Adrenal gland (tissue), 12 donors: ENCODE data around the gene XYLT1. TPM values are rescaled to one million over a fixed set of nuclear protein-coding genes. Genes with fewer than 3 reads are reported as not detected.

Experiments
- DNase-seq, 7 donors: peaks; one replicate each; pipeline ENCODE4 v3.0.0-alpha.2; 2019 to 2020
- H3K27ac ChIP-seq, 5 donors: fragments of 200-600 bp; sonication (generic) in 4 of 5; 1 replicate in 3 of 5; 2 replicates in 2 of 5; pipeline versions ENCODE4 v1.5.1 to v1.8.0; 2016 to 2020; ENCODE audit warnings: mild to moderate bottlenecking in 1 of 5
- H3K27me3 ChIP-seq: fragments of 200-600 bp; 2 replicates; pipeline ENCODE4 v1.8.0; 2021
- H3K36me3 ChIP-seq, 2 donors: fragments of 200-600 bp; replicated peaks in 1 of 2; 1 replicate in 1 of 2; 2 replicates in 1 of 2; pipeline versions ENCODE4 v1.5.1 to v1.8.0; 2018 to 2022
- H3K4me1 ChIP-seq, 2 donors: fragments of 200-600 bp; replicated peaks in 1 of 2; 1 replicate in 1 of 2; 2 replicates in 1 of 2; pipeline versions ENCODE4 v1.5.1 to v1.8.0; 2018 to 2021
- H3K4me3 ChIP-seq, 4 donors: fragments of 200-600 bp; sonication (generic) in 3 of 4; one replicate each; pipeline ENCODE4 v1.5.1; 2016 to 2018
- H3K9me3 ChIP-seq, 3 donors: fragments of 200-600 bp; sonication (generic) in 1 of 3; replicated peaks in 1 of 3; 1 replicate in 2 of 3; 2 replicates in 1 of 3; pipeline versions ENCODE4 v1.5.1 to v1.8.0; 2016 to 2021
- POLR2A ChIP-seq, 2 donors: fragments of 450-650 bp; IDR thresholded peaks; one replicate each; pipeline ENCODE4 v1.6.1; 2017; ENCODE audit warnings: antibody characterized with exemption in 2 of 2, mild to moderate bottlenecking in 2 of 2, moderate library complexity in 1 of 2
- WGBS, 4 donors: extraction: QIAGEN DNeasy Blood & Tissue Kit in 2 of 4; methylation state at CpG; one replicate each; pipeline versions ENCODE4 v1.1.5 to v1.1.7; 2013 to 2017; 5-methylcytosine and 5-hydroxymethylcytosine counted together
- intact Hi-C, 2 donors: fragments of 100-400 bp; cut with DNase I; formaldehyde crosslinking; loops; one replicate each; pipeline versions ENCODE4 v1.14.1 to v1.15.0; 2022 to 2023
- polyA plus RNA-seq, 3 donors: library from polyadenylated mRNA; stranded (reverse); fragments of 200-250 nt in 2 of 3; fragments of 350-450 nt in 1 of 3; fragmentation: Illumina TruSeq in 1 of 3; extraction: RNeasy Lipid Tissue Mini Kit (QIAGEN cat#74804) in 1 of 3; gene quantifications; one replicate each; pipeline ENCODE4 v1.2.3, GENCODE V29; 2013 to 2014
- total RNA-seq, 9 donors: library from RNA; depleted of rRNA in 4 of 9; stranded (reverse); fragments of >200 nt in 4 of 9; fragments of 120-200 nt in 1 of 9; fragmentation: NEBNext Ultra II Directional in 1 of 9; extraction: Animal tissue kit (Norgen Biotek cat#: 25700) in 1 of 9; gene quantifications; one replicate each; pipeline versions ENCODE4 v1.1.0 to v1.2.4, GENCODE V29; 2013 to 2023
- TF ChIP-seq, protein P1 (sequence below), 6 experiments: fragments of 450-650 bp in 4 of 6; fragments of 200-600 bp in 2 of 6; sonication (generic) in 1 of 6; IDR thresholded peaks; 1 replicate in 5 of 6; 2 replicates in 1 of 6; pipeline versions ENCODE4 v1.5.1 to v1.8.0; 2016 to 2021; ENCODE audit warnings: antibody characterized with exemption in 6 of 6, mild to moderate bottlenecking in 2 of 6, moderate library complexity in 1 of 6
- donor health status: healthy with polysubstance abuse.
- donor health status: Bipolar disorder and iron deficiency.
- donor health status: DM: yes; HTN: yes; CAD: no.
- donor health status: DM: no; HTN: no; CAD: no.
- donor health status: DM: no; HTN: no; CAD: no.
- donor health status: DM: yes; HTN: yes; CAD: no.

Gene XYLT1
- total and polyA plus RNA-seq, 12 donors, result 1.3 to 67.6 (median 16.8) TPM

DNA sequence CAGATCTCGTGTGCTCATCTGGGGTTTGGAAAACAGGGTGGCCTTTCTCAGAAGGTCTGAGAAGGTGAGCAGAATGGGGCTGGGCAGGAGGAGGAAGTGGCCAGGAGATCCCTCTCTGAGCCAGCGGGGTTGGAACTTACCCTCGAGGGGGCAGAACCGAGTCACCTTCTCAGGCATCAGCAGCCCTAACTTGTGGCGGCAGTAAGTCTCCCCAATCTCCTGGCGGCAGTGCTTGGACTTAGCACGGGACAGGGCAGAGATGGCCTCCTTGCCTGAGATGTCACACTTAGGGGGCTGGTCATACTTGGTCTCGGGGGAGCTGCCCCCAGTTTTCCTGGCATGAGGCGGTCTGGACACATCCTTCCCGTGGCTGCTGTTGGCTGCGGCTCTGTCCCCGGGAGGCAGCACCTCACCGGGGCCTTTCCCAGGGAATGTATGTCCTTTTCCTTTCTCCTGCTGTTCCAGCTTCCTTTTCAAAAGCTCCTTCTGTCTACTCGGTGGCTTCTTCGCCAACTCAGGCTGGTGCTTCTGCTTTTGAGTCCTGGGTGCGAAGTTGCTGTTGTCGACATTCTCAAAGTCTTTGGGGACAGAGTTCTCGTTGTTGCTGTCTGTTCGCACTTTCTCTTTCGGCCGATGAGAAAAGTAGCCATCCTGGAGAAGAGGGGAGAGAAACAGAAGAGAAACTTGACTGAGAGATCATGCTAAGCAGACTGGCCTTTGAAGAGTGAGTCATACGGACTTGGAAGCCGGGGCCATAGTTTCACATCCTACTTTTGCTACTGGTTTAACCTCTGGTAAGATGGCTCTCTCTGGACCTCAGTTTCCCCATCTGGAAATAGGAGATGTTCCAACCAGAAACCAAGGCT lies 211.7 kb downstream of the XYLT1 start:
- Histone ChIP-seq H3K27ac (peak overlapping the region in 2 of 5 donors; percentile 32 to 73), H3K27me3 (no peaks in the 10 kb centered on the region), H3K36me3 (no peaks in the 10 kb centered on the region), H3K4me1 (no peaks in the 10 kb centered on the region), H3K9me3 (no peaks in the 10 kb centered on the region), H3K4me3 (no peak overlapping the region)
- intact Hi-C loops, result no loop called here
- DNase-seq, result peak in 1 of 7 donors; percentile 29
- TF ChIP-seq, protein P1, sequence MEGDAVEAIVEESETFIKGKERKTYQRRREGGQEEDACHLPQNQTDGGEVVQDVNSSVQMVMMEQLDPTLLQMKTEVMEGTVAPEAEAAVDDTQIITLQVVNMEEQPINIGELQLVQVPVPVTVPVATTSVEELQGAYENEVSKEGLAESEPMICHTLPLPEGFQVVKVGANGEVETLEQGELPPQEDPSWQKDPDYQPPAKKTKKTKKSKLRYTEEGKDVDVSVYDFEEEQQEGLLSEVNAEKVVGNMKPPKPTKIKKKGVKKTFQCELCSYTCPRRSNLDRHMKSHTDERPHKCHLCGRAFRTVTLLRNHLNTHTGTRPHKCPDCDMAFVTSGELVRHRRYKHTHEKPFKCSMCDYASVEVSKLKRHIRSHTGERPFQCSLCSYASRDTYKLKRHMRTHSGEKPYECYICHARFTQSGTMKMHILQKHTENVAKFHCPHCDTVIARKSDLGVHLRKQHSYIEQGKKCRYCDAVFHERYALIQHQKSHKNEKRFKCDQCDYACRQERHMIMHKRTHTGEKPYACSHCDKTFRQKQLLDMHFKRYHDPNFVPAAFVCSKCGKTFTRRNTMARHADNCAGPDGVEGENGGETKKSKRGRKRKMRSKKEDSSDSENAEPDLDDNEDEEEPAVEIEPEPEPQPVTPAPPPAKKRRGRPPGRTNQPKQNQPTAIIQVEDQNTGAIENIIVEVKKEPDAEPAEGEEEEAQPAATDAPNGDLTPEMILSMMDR (IDR thresholded peaks at IDR 0.05), result no peak
- no peak for TF ChIP-seq POLR2A (IDR thresholded peaks at IDR 0.05)
- WGBS, 4 donors, result 65 to 80% (median 75%) methylated on average over 19 to 23 of the region's 23 CpGs

DNA sequence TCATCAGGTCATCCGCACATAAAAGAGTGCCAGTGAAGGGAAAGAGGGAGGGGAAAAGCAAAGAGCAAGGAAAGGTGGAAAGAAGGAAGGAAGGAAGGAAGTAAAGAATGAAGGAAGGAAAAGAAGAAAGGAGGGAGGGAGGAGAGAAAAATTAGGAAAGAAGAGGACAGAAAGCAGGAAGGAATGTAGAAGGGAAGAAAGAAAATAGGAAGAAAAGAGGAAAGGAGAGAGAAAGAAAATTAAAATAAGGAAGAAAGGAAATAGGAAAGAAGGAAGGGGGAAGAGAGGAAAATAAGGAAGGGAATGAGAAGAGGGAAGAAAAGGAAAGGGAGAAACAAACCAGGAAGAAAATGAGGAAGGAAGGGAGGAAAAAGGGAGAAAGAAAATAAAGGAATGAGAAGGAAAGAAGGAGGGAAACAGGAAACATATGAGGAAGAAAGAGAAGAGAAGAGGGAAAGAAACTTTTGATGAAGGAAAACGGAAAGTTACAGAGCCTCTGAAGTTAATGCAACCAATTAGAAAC lies 212.6 kb downstream of the XYLT1 start:
- no peak for DNase-seq
- no peaks in the 10 kb centered on the region for H3K9me3 ChIP-seq
- WGBS, 4 donors, result 48 to 93% (median 92%) methylated on average over 2 of the region's 2 CpGs
- no peak overlapping the region for H3K4me3 ChIP-seq
- no peaks in the 10 kb centered on the region for H3K4me1 ChIP-seq
- H3K27me3 ChIP-seq, result no peaks in the 10 kb centered on the region
- H3K36me3 ChIP-seq, result no peaks in the 10 kb centered on the region
- intact Hi-C loops, result no loop called here
- no peak for TF ChIP-seq POLR2A (IDR thresholded peaks at IDR 0.05)
- TF ChIP-seq, protein P1 (IDR thresholded peaks at IDR 0.05), result no peak
- H3K27ac ChIP-seq, result no peak overlapping the region

DNA sequence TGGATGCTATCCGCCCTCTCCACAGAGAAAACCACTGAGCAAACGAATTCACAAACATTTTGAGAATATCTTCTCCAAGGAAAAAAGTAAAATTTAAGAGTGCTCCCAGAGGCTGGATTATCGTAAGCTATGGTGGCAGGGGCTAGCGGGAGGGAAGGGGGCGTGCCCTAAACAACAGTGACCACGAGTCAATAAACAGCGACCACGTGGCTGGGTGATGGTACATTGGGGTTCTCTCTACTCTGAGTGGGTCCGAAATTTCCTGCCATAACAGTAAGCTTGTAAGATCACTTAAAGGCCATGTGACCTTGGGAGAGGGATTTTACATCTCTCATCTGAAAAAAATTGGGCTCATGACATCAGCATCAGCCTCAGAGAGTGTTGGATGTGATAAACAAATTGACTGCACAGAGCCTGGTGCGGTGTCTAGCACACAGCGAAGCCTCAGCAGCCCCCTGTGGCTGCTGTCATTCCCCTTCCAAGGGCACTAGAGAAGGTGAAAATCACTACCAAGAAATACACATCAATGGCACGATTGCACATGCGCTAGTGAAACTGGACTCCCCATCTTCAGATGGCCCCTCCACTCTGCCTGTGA lies 213.2 kb downstream of the XYLT1 start:
- WGBS, 4 donors, result 88 to 94% (median 90%) methylated on average over 13 of the region's 13 CpGs
- no peak overlapping the region for H3K27ac ChIP-seq
- H3K9me3 ChIP-seq, result no peaks in the 10 kb centered on the region
- intact Hi-C loops, result no loop called here
- H3K36me3 ChIP-seq, result no peaks in the 10 kb centered on the region
- no peak overlapping the region for H3K4me3 ChIP-seq
- no peak for DNase-seq
- no peaks in the 10 kb centered on the region for H3K27me3 ChIP-seq
- no peak for TF ChIP-seq POLR2A (IDR thresholded peaks at IDR 0.05)
- TF ChIP-seq, protein P1 (IDR thresholded peaks at IDR 0.05), result no peak
- H3K4me1 ChIP-seq, result no peaks in the 10 kb centered on the region

DNA sequence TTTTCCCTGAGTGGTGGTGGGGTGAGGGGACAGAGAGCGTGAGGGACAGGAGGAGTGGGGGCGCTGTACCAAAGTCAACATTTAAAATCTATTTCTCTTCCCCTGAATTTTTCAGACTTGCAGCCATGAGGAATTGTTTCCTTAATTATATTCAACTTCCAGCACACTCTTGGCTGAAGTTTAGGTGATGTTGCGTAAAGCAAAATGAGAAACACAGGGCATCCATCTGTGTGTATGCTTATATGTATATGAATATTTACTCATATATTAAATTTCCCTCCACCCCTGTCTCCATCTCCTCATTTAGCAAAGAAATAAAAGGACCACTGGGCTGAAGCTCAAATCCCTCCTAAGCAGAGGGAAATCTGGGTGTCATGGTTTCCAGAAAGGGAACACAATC lies 218.1 kb downstream of the XYLT1 start:
- no peaks in the 10 kb centered on the region for H3K27me3 ChIP-seq
- H3K27ac ChIP-seq, result no peak overlapping the region
- DNase-seq, result no peak
- intact Hi-C loops, result no loop called here
- no peaks in the 10 kb centered on the region for H3K4me1 ChIP-seq
- 89 to 100% (median 97%) methylated on average over 3 of the region's 3 CpGs for WGBS, 4 donors
- TF ChIP-seq, protein P1 (IDR thresholded peaks at IDR 0.05), result no peak
- H3K9me3 ChIP-seq, result no peaks in the 10 kb centered on the region
- no peaks in the 10 kb centered on the region for H3K36me3 ChIP-seq
- no peak overlapping the region for H3K4me3 ChIP-seq
